ENCODE results near the gene CAMSAP1.

Gene CAMSAP1

GRCh38 chr9:135789838-135790291, 117.5 kb downstream of the CAMSAP1 start:
- Histone ChIP-seq H3K27ac (no peak overlapping the region), H3K4me3 (no peak overlapping the region)

DNA sequence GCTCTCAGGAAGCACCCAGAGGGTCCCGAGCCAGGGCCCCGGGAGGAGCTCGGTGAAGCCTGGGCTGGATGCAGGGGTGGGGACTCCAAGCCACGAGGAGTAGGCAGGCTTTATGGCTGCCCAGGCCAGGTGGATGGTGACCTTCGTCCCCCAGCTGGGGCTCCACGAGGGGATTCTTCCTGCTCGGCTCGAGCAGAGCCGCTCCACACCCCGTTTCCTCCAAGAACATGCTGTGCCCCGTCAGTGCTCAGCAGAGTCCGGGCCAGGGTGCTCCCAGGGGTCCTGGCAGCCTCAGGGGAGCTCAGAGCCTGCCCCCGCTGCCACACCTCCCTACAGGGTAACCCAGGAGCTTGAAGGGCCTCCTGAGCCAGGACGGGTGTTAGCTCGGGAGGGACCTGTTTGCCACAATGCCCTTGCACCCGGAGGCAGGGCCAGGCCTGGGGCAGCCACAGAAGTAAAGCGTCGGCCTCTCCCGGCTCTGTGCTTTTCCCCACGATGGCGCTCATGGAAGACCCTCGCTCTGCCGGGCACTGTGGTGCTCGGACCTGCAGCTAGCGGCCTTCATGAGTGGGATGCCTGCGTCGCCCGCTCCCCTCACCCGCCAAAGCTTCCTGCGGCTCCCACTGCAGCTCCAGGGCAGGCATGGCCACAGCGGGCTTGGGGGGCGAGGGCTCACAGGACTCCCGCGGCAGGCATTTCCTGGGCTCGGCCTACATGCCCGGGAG, 118.6 kb downstream of the CAMSAP1 start:
- Histone ChIP-seq H3K4me3 (no peak overlapping the region), H3K27ac (no peak overlapping the region)

- Histone ChIP-seq H3K27ac (no peak overlapping the region), H3K4me3 (no peak overlapping the region)
These were observed 119.4 kb downstream of the CAMSAP1 start for GRCh38 chr9:135787776-135788575.

GRCh38 chr9:135787317-135787716, 120.0 kb downstream of the CAMSAP1 start:
- Histone ChIP-seq H3K27ac (no peak overlapping the region), H3K4me3 (no peak overlapping the region)

GRCh38 chr9:135786146-135786690, 121.1 kb downstream of the CAMSAP1 start:
- H3K4me3 ChIP-seq, result no peak overlapping the region
- no peak overlapping the region for H3K27ac ChIP-seq

- no peak overlapping the region for H3K27ac ChIP-seq
- H3K4me3 ChIP-seq, result no peak overlapping the region
These were observed 122.3 kb downstream of the CAMSAP1 start for GRCh38 chr9:135785013-135785575.

DNA sequence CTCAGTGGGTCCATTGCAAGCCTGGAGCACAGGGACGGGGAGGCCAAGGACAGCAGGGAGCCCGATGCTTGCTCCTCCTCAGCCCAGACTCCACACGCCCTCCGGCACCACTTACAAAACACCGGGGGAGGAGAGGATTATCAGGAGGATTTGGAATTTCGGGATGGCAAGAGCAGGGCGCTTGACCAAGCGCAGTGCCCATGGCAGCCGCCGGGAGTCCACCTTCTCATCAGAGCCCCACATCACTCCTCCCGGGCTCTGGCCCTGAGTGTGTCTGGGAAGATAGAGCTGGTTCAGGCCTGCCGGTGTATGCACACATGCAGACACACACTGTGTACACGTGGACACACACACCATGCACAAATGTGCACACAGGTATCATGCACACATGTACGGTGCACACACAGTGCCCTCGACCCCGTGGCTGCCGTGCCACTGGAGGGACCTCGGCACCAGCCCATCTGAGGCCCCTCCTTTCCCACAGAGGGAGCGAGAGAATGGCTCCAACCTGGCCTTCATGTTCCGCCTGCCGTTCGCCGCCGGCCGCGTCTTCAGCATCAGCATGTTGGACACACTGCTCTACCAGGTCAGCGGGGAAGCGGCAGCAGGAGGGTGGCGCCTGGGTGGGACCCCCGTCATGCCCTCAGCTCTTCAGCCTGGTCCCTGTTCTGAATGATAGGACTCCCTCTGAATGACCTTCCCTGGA, 123.7 kb downstream of the CAMSAP1 start:
- Histone ChIP-seq H3K4me3 (no peak overlapping the region), H3K27ac (no peak overlapping the region)

DNA sequence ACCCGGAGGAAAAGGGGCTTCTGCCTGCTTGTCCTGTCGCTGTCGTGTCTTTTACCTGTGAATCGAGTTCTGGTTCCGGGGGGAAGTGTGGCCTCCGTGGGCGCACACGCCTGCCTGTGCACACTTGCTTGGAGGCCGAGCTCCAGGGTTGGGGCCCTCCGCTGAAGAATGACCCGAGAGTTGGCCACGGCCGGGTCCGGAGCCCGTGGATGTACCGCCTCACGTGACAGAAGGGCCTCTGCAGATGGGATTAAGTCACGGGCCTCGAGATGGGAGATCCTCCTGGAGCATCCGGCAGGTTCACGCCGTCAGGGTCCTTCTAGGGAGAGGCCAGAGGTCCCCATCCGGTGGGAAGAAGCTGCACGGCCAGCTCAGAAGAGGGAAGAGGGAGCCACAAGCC, 124.4 kb downstream of the CAMSAP1 start:
- Histone ChIP-seq H3K27ac (no peak overlapping the region), H3K4me3 (no peak overlapping the region)

- H3K27ac ChIP-seq, result no peak overlapping the region
- no peak overlapping the region for H3K4me3 ChIP-seq
These were observed 126.7 kb downstream of the CAMSAP1 start for GRCh38 chr9:135780626-135781025.

DNA sequence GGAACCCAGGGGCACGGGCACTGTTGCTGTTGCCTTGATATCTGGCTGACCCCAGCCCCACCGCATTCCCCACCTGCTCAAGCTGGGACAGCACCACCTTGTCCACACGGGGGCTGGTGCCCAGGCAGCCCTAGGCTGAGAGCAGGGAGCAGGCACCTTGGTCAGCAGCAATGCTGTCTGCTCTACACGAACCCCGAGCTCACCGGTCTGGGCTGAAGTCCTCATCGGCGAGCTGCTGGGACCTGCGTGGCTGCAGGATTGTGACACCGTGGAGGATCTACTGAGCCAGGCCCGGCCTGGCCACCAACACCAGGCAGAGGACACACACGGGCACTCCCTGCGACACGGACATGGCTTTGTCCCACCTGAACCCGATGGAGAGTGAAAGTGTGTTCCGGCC, 127.3 kb downstream of the CAMSAP1 start:
- H3K4me3 ChIP-seq, result no peak overlapping the region
- no peak overlapping the region for H3K27ac ChIP-seq

GRCh38 chr9:135779571-135779970, 127.8 kb downstream of the CAMSAP1 start:
- Histone ChIP-seq H3K27ac (no peak overlapping the region), H3K4me3 (no peak overlapping the region)

- Histone ChIP-seq H3K27ac (no peak overlapping the region), H3K4me3 (no peak overlapping the region)
These were observed 128.9 kb downstream of the CAMSAP1 start for GRCh38 chr9:135778421-135778820.

DNA sequence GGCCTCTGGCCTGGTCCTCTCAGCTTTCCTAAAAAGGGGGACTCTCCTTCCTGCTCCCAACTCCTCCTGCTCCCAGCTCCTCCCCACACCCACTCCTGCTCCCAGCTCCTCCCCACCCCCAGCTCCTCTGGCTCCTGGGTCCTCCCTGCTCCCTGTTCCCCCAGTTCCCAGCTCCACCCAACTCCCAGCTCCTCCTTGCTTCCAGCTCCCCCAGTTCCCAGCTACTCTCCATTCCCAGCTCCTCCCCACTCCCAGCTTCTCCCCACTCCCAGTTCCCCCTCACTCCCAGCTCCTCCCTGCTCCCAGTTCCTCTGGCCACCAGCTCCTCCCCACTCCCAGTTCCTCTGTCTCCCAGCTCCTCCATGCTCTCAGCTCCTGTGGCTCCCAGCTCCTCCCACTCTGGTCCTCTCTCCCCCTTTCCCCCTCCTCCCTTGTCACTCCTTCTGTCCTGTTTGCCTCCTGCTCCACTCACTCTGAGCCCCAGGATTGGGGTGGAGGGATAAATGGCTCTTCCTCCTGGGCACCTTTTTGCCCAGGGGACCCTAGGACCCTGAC, 129.6 kb downstream of the CAMSAP1 start:
- H3K4me3 ChIP-seq, result no peak overlapping the region
- no peak overlapping the region for H3K27ac ChIP-seq

- Histone ChIP-seq H3K4me3 (no peak overlapping the region), H3K27ac (no peak overlapping the region)
These were observed 130.3 kb downstream of the CAMSAP1 start for GRCh38 chr9:135776893-135777622.

DNA sequence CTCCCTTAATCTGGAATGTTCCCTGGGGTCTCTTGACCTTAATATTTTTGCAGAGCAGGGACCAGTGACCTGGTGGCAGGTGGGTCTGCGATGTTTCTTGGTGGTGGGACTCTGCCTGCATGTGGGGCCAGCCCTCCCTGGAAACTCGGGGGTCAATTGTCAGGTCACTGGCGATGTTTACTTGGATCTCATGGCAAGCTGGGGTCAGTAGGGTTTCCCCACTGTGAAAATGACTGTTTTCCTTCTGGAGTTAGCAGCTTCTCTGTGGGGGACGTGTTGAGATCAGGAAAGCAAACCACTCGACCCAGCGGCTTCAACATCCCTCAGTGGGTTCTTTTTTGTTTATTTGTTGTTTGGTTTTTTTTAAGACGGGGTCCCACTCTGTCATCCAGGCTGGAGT, 131.4 kb downstream of the CAMSAP1 start:
- no peak overlapping the region for H3K4me3 ChIP-seq
- no peak overlapping the region for H3K27ac ChIP-seq

DNA sequence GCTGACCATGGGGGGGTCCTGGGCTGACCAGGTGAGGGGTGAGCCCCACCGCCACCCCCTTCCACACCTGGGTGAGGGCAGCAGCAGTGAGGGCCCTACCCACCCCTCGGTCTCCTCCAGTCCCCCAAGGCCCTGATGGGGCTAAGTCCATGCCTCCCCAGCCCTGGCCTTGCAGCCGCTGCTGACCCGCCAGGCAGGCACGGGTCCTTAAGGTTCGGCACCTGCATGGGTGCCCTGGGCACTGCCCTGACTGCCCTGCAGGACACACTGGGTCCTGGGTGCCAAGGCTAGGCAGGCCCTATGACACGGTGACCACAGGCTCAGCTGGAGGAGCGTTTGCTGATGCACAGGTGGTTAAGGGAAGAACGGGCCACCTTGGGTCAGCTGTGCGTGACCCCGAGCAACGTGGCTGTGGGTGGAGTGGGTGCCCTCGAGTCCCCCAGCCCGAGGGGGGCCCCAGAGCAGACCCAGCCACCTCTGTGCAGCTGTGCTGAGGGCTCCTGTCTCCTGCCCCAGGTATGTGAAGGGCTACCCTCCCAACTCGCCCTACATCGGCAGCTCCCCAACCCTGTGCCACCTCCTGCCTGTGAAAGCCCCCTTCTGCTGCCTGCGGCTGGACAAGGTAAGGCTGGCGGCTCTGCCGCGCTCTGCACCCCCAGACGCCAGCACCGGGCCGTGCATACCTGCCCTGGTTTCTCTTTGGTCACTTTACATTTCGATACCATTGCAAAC, 132.4 kb downstream of the CAMSAP1 start:
- no peak overlapping the region for H3K4me3 ChIP-seq

DNA sequence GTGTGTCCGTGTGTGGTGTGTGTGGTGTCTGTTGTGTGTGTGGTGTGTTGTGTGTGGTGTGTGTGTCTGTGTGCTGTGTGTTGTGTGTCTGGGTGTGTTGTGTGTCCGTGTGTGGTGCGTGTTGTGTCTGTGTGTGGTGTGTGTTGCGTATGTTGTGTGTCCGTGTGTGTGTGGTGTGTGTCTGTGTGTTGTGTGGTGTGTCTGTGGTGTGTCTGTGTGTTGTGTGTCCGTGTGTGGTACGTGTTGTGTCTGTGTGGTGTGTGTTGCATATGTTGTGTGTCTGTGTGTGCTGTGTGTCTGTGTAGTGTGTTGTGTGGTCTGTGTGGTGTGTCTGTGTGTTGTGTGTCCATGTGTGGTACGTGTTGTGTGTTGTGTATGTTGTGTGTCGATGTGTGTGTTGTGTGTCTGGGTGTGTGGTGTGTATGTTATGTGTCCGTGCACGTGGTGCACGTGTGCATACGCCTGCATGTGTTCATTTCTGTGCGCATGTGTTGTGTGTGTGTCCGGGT, 133.1 kb downstream of the CAMSAP1 start:
- Histone ChIP-seq H3K27ac (no peak overlapping the region), H3K4me3 (no peak overlapping the region)

More for the DNA sequence above, 132.4 kb downstream of the CAMSAP1 start:
- H3K27ac ChIP-seq, result no peak overlapping the region

All from skin epidermis (tissue), 12 donors.